OCI-LY3 (cell line): ENCODE results near the gene MTCL1.
A peak's percentile ranks its signal among the peaks of the same experiment; 100 is the strongest.

ENCODE experiments used
- H2AFZ ChIP-seq: fragments of 200-600, 300-600 bp; shearing (Covaris generic); 2 replicates; pipeline ENCODE4 v1.6.0; 2014; ENCODE audit warnings: antibody characterized with exemption, low read depth, low read length
- H3K27ac ChIP-seq: fragments of 200-600, 300-600 bp; sonication (generic); 2 replicates; pipeline ENCODE4 v1.5.1; 2014; ENCODE audit warnings: mild to moderate bottlenecking, low read length, moderate library complexity, mixed read lengths
- H3K27me3 ChIP-seq: fragments of 200-600, 300-600 bp; sonication (generic); 2 replicates; pipeline ENCODE4 v1.6.1; 2014; ENCODE audit warnings: low read depth, low read length, mixed read lengths
- H3K36me3 ChIP-seq: fragments of 200-600, 300-600 bp; sonication (generic); replicated peaks from 2 replicates; pipeline ENCODE3; 2014; ENCODE audit warnings: low read depth, low read length, mixed read lengths
- H3K4me1 ChIP-seq: fragments of 300-600, 200-600 bp; sonication (generic); 2 replicates; pipeline ENCODE4 v1.6.1; 2014; ENCODE audit warnings: low read length, mixed read lengths
- H3K4me2 ChIP-seq: fragments of 200-600, 300-600 bp; sonication (generic); 2 replicates; pipeline ENCODE4 v1.6.1; 2014; ENCODE audit warnings: low read length, mixed read lengths
- H3K4me3 ChIP-seq: fragments of 300-600, 200-600 bp; sonication (generic); 2 replicates; pipeline ENCODE4 v1.5.1; 2014; ENCODE audit warnings: antibody characterized with exemption, mild to moderate bottlenecking, low read length, moderate library complexity
- H3K79me2 ChIP-seq: fragments of 300-600, 200-600 bp; shearing (Covaris generic); 2 replicates; pipeline ENCODE4 v1.6.1; 2014; ENCODE audit warnings: mild to moderate bottlenecking, low read length, mixed read lengths
- H3K9ac ChIP-seq: fragments of 300-600, 200-600 bp; shearing (Covaris generic); 2 replicates; pipeline ENCODE4 v1.6.0; 2014; ENCODE audit warnings: mild to moderate bottlenecking, low read length, moderate library complexity
- H3K9me3 ChIP-seq: fragments of 200-600, 300-600 bp; shearing (Covaris generic); 2 replicates; pipeline ENCODE4 v1.6.1; 2014; ENCODE audit warnings: low read length, mixed read lengths; ENCODE audit not compliant: insufficient read depth
- H4K20me1 ChIP-seq: fragments of 200-600, 300-600 bp; sonication (generic); 2 replicates; pipeline ENCODE4 v1.6.1; 2016; ENCODE audit warnings: low read length, mixed read lengths; ENCODE audit not compliant: insufficient read depth
- CTCF ChIP-seq: fragments of 200-600, 300-600 bp; sonication (generic); IDR thresholded peaks from 2 replicates; pipeline ENCODE4 v1.5.1; 2014; ENCODE audit warnings: antibody characterized with exemption, low read length, low read depth
- EZH2phosphoT487 ChIP-seq: fragments of 200-600 bp; shearing (Covaris generic); IDR thresholded peaks from 2 replicates; pipeline ENCODE4 v1.6.1; 2018; ENCODE audit warnings: antibody characterized with exemption, mixed run types, low read depth

The MTCL1 gene

GRCh38 chr18:8661754-8662559 is 43.4 kb upstream of the MTCL1 start:
- peak overlapping the region; percentile 46 for H3K4me3 ChIP-seq
- no peak overlapping the region for H3K27ac ChIP-seq
- peak overlapping the region; percentile 70 for H3K4me2 ChIP-seq
- H3K27me3 ChIP-seq, result no peaks in the 10 kb centered on the region
- no peak for TF ChIP-seq CTCF
- no peak for TF ChIP-seq EZH2phosphoT487
- no peaks in the 10 kb centered on the region for H4K20me1 ChIP-seq
- H3K4me1 ChIP-seq, result peaks cover 27% of the 10 kb centered on the region
- H3K79me2 ChIP-seq, result no peaks in the 10 kb centered on the region
- 0 out of 2 replicates have a peak overlapping the region, but pooled peaks have one; percentile 17 for H3K9ac ChIP-seq
- no peaks in the 10 kb centered on the region for H3K9me3 ChIP-seq
- peak overlapping the region; percentile 71 for H2AFZ ChIP-seq
- no peaks in the 10 kb centered on the region for H3K36me3 ChIP-seq

- Histone ChIP-seq H3K4me2 (peak overlapping the region; percentile 70), H3K79me2 (no peaks in the 10 kb centered on the region), H3K9me3 (no peaks in the 10 kb centered on the region), H3K27me3 (no peaks in the 10 kb centered on the region), H3K9ac (no peak overlapping the region), H3K27ac (no peak overlapping the region), H3K4me1 (peaks cover 27% of the 10 kb centered on the region), H3K4me3 (peak overlapping the region; percentile 46), H4K20me1 (no peaks in the 10 kb centered on the region), H3K36me3 (no peaks in the 10 kb centered on the region), H2AFZ (peak overlapping the region; percentile 70)
- TF ChIP-seq CTCF, result no peak
Measured at GRCh38 chr18:8662560-8663255, 42.6 kb upstream of the MTCL1 start.

GRCh38 chr18:8667846-8668245 is 37.5 kb upstream of the MTCL1 start:
- Histone ChIP-seq H3K27ac (no peak overlapping the region), H4K20me1 (no peaks in the 10 kb centered on the region), H3K9me3 (no peaks in the 10 kb centered on the region), H3K4me3 (no peak overlapping the region), H3K27me3 (no peaks in the 10 kb centered on the region), H3K36me3 (no peaks in the 10 kb centered on the region), H3K9ac (no peak overlapping the region), H3K4me2 (no peak overlapping the region), H2AFZ (no peak overlapping the region), H3K79me2 (no peaks in the 10 kb centered on the region), H3K4me1 (peaks cover 11% of the 10 kb centered on the region)
- no peak for TF ChIP-seq EZH2phosphoT487
- no peak for TF ChIP-seq CTCF

DNA sequence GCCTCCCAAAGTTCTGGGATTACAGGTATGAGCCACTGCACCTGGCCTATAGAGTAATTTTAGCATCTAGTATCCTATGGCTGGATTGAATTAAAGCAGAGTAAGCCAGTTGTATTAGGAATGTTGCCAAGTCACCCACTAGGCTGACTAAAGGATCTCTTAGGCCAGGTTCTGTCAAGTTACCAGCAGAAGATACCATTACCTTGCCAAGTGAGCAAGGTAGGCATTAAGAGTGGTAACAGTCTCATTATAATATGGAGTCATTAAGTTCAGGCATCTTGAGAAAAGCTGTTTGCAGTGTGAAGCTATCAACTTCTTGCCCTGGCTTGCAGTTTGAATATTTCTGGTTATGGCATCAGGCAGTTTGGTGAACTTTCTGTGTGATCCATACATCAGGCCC is 37.0 kb upstream of the MTCL1 start:
- Histone ChIP-seq H3K9me3 (no peaks in the 10 kb centered on the region), H4K20me1 (no peaks in the 10 kb centered on the region), H3K27me3 (no peaks in the 10 kb centered on the region), H3K79me2 (no peaks in the 10 kb centered on the region), H3K4me2 (no peak overlapping the region), H3K4me1 (peaks cover 16% of the 10 kb centered on the region), H3K27ac (no peak overlapping the region), H2AFZ (no peak overlapping the region), H3K4me3 (no peak overlapping the region), H3K36me3 (no peaks in the 10 kb centered on the region), H3K9ac (no peak overlapping the region)
- TF ChIP-seq EZH2phosphoT487 (no peak), CTCF (no peak)
